Colonic mucosa (tissue), 4 donors: Measurements from ENCODE around the gene UPK1B. TPM values are rescaled to one million over a fixed set of nuclear protein-coding genes. Genes with fewer than 3 reads are reported as not detected.

Experiments
- DNase-seq: peaks from one replicate; pipeline ENCODE4 v3.0.0-alpha.2; 2020
- H3K27ac ChIP-seq: fragments of 200-600 bp; one replicate; pipeline ENCODE4 v1.8.0; 2021
- H3K27me3 ChIP-seq: fragments of 200-600 bp; one replicate; pipeline ENCODE4 v1.8.0; 2021
- H3K36me3 ChIP-seq: fragments of 200-600 bp; one replicate; pipeline ENCODE4 v1.8.0; 2021
- H3K4me1 ChIP-seq: fragments of 200-600 bp; one replicate; pipeline ENCODE4 v1.8.0; 2021; ENCODE audit warnings: mild to moderate bottlenecking
- H3K4me3 ChIP-seq: fragments of 200-600 bp; one replicate; pipeline ENCODE4 v1.8.0; 2021
- H3K9ac ChIP-seq, 2 donors: one replicate each; pipeline ENCODE4 v1.7.0; 2013; ENCODE audit warnings: control low read depth in 2 of 2, low read depth in 2 of 2, low read length in 2 of 2
- H3K9me3 ChIP-seq: fragments of 200-600 bp; one replicate; pipeline ENCODE4 v1.8.0; 2021
- intact Hi-C: fragments of 100-400 bp; cut with DNase I; formaldehyde crosslinking; loops from one replicate; pipeline ENCODE4 v1.14.1; 2022
- total RNA-seq, 2 donors: library from RNA; stranded (reverse); fragmentation: NEBNext Ultra II Directional in 1 of 2; extraction: Animal tissue kit (Norgen Biotek cat#: 25700) in 1 of 2; gene quantifications; one replicate each; pipeline ENCODE4 v1.2.1, GENCODE V29; 2021
- TF ChIP-seq, protein P1 (sequence below): fragments of 200-600 bp; IDR thresholded peaks from one replicate; pipeline ENCODE4 v1.8.0; 2022; ENCODE audit warnings: antibody characterized with exemption, mild to moderate bottlenecking
- donor health status: healthy.
- donor health status: DM: no; HTN: no; CAD: no.
- donor health status: DM: no; HTN: no; CAD: no.

Gene UPK1B
- total RNA-seq, 2 donors from 2014 or later, result not detected

DNA sequence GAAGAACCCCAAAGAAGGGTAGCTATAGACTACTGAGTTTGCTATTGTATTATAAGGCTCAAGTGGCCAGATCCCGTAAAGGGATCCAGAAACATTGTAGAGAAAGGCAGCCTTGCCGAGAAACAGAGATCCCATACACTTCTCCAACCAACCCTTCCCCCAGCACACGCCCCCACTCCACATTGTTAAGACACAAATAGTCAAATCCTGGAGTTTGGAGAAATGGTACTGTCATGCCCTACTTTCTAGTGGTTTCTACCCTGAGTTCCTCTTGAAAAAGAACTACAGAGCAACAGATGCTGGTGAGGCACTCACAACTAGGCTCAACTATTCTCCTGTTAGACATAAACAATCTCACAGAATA lies 34.1 kb downstream of the UPK1B start:
- Histone ChIP-seq H3K4me1 (peaks cover 3% of the 10 kb centered on the region), H3K9ac (no peak overlapping the region), H3K36me3 (no peaks in the 10 kb centered on the region), H3K27ac (no peak overlapping the region), H3K4me3 (no peak overlapping the region), H3K9me3 (no peaks in the 10 kb centered on the region), H3K27me3 (no peaks in the 10 kb centered on the region)
- intact Hi-C loops, result no loop called here
- TF ChIP-seq, protein P1, sequence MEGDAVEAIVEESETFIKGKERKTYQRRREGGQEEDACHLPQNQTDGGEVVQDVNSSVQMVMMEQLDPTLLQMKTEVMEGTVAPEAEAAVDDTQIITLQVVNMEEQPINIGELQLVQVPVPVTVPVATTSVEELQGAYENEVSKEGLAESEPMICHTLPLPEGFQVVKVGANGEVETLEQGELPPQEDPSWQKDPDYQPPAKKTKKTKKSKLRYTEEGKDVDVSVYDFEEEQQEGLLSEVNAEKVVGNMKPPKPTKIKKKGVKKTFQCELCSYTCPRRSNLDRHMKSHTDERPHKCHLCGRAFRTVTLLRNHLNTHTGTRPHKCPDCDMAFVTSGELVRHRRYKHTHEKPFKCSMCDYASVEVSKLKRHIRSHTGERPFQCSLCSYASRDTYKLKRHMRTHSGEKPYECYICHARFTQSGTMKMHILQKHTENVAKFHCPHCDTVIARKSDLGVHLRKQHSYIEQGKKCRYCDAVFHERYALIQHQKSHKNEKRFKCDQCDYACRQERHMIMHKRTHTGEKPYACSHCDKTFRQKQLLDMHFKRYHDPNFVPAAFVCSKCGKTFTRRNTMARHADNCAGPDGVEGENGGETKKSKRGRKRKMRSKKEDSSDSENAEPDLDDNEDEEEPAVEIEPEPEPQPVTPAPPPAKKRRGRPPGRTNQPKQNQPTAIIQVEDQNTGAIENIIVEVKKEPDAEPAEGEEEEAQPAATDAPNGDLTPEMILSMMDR, result no peak
- DNase-seq, result no peak

DNA sequence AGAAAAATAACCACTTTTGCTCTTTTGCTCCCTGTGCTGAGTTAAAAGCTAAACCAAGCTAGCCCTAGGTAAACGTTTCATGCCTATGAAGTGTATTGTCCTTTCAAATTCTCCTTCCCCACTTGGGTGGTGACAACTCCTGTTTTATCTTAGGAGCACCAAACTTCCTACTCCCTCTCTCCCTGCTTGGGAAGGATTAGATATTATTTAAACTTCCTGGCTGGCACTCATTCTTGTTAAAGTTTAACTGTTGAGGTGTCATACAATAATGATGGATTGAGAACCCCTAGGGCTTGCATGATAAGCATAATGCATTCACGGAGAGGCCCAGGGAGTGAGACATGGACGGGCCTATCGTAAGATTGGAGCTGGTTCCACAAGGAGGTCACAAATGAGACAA lies 37.8 kb downstream of the UPK1B start:
- H3K4me3 ChIP-seq, result no peak overlapping the region
- intact Hi-C loops, result no loop called here
- H3K36me3 ChIP-seq, result no peaks in the 10 kb centered on the region
- peak overlapping the region in 1 of 2 donors; percentile 3 for H3K9ac ChIP-seq
- peak overlapping the region; percentile 10 for H3K27ac ChIP-seq
- no peak for DNase-seq
- H3K27me3 ChIP-seq, result no peaks in the 10 kb centered on the region
- peaks cover 3% of the 10 kb centered on the region for H3K4me1 ChIP-seq
- H3K9me3 ChIP-seq, result no peaks in the 10 kb centered on the region
- TF ChIP-seq, protein P1, result no peak

DNA sequence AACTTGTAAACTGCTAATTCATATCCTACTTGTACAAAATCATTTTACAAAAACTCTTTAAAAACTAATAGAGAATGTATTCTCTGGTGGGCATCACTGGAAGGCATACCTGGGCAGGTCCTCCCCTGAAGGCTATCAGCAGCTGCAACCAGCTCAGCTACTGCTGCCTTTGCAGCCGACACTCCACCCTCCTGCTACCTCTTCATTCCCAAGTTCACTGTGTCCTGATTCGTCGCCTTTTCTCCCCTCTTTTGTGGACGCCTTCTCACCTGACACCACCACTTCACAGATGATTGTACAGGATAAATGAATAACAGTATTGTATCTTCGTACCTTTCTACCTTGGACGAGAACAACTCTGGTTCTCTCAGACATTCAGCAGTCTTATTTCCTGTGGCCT lies 38.4 kb downstream of the UPK1B start:
- intact Hi-C loops, result no loop called here
- peak overlapping the region; percentile 10 for H3K27ac ChIP-seq
- TF ChIP-seq, protein P1, result no peak
- H3K4me1 ChIP-seq, result no peaks in the 10 kb centered on the region
- no peaks in the 10 kb centered on the region for H3K36me3 ChIP-seq
- DNase-seq, result no peak
- H3K4me3 ChIP-seq, result no peak overlapping the region
- H3K27me3 ChIP-seq, result no peaks in the 10 kb centered on the region
- H3K9ac ChIP-seq, result no peak overlapping the region
- no peaks in the 10 kb centered on the region for H3K9me3 ChIP-seq

DNA sequence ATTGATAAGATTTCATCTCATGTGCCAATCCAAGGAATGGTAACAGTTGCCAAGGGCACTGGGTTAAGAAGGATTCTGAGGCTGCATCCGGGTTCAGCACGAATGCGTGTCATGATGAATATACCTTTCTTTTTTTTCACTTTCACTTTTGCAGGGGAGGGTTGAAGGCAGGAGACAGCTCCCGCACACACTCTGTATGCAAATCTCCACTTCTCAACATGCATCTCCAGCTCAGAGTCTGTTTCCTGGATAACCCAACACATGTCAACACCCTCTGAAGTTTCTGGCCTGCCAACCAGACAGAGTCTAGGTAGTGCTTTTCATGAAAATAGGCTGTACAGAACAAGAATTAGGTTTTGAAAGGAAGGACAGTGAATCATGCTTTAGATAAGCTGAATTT lies 45.7 kb downstream of the UPK1B start:
- no peak for DNase-seq
- no peak overlapping the region for H3K27ac ChIP-seq

DNA sequence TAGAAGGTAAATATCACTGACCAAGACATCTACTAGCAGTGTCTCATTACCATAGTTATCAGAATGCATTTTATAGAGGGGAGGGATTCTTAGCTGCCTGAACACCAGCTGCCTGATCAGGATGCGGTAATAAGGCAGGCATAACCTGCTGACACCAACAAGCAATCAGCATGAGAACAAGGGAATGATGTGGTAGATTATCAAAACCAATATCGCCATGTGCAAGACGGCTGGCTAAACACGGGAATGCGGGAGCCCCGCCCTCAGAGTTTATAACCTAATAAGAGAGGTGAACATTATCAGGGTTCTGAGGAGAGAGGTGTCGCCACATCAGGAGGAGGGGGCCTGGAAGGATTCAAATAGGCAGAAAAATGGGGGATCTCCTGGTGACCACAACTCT lies 46.8 kb downstream of the UPK1B start:
- intact Hi-C loops, result no loop called here
- H3K36me3 ChIP-seq, result no peaks in the 10 kb centered on the region
- DNase-seq, result no peak
- no peak overlapping the region for H3K4me3 ChIP-seq
- H3K27ac ChIP-seq, result peak overlapping the region; percentile 23
- H3K27me3 ChIP-seq, result no peaks in the 10 kb centered on the region
- H3K4me1 ChIP-seq, result no peaks in the 10 kb centered on the region
- H3K9me3 ChIP-seq, result no peaks in the 10 kb centered on the region
- TF ChIP-seq, protein P1, result no peak
- H3K9ac ChIP-seq, result no peak overlapping the region

More for the DNA sequence above, 45.7 kb downstream of the UPK1B start:
- intact Hi-C loops, result no loop called here
- H3K4me1 ChIP-seq, result no peaks in the 10 kb centered on the region
- H3K9ac ChIP-seq, result no peak overlapping the region
- no peak overlapping the region for H3K4me3 ChIP-seq
- H3K27me3 ChIP-seq, result no peaks in the 10 kb centered on the region
- no peaks in the 10 kb centered on the region for H3K36me3 ChIP-seq
- TF ChIP-seq, protein P1, result no peak
- no peaks in the 10 kb centered on the region for H3K9me3 ChIP-seq
